ENCODE results near the gene GDF2. TPM values are rescaled to one million over a fixed set of nuclear protein-coding genes. Genes with fewer than 3 reads are reported as not detected.

GDF2 gene
- total RNA-seq = under 1 TPM; 0.19 to 0.39 TPM
- polyA plus RNA-seq (ENCODE audit: insufficient read depth, low read depth, low replicate concordance) = not detected
- long read RNA-seq, donor 1 = 0 reads
- long read RNA-seq, donor 2 = 0 reads

DNA sequence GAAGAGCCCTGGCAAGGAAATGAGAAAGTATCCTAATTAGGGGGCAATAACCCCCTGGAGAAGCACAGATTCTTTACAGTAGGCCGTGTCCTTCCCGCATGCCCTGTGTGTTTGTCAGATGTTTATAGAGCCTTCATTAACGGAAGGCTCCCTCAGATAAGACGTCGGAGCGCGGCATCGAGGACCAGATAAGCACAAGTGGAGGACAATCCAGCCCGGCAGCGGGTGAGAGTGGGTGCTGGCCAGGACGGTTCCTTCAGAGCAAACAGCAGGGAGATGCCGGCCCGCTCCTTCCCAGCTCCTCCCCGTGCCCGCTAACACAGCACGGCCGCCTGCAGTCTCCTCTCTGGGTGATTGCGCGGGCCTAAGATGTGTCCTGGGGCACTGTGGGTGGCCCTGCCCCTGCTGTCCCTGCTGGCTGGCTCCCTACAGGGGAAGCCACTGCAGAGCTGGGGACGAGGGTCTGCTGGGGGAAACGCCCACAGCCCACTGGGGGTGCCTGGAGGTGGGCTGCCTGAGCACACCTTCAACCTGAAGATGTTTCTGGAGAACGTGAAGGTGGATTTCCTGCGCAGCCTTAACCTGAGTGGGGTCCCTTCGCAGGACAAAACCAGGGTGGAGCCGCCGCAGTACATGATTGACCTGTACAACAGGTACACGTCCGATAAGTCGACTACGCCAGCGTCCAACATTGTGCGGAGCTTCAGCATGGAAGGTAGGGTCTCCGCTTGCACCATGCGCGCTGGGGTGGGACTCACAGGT, at the start of gene GDF2:
GDF2 (plus strand) TSS at position 155 of the 762 bp plus-strand sequence; CDS start at position 370, 215 bp downstream.
- Histone ChIP-seq H3K27me3 (no peaks in the 10 kb centered on the region), H3K27ac (no peak within 1 kb of the TSS), H3K36me3 (ENCODE audit: low read depth, missing control alignments) (no peaks in the 10 kb centered on the region), H3K4me1 (no peaks in the 10 kb centered on the region), H3K9me3 (no peaks in the 10 kb centered on the region), H3K4me3 (no peak within 1 kb of the TSS)
- TF ChIP-seq CTCF (IDR thresholded peaks at IDR 0.05) (no peak), POLR2A (IDR thresholded peaks at IDR 0.05) (no peak)
- WGBS, 2 donors = 53 to 63% methylated on average over 32 to 35 of the region's 35 CpGs
- intact Hi-C loops (cut with DNase I; ENCODE audit: low total_unique reads) = no loop called here
- no peak for DNase-seq

GRCh38 chr10:47276071-47276470, 46.2 kb upstream of the GDF2 start:
- no peak for DNase-seq
- intact Hi-C loops (cut with DNase I; ENCODE audit: low total_unique reads) = no loop called here
- Histone ChIP-seq H3K27me3 (no peaks in the 10 kb centered on the region), H3K4me3 (no peak overlapping the region), H3K27ac (no peak overlapping the region), H3K9me3 (no peaks in the 10 kb centered on the region), H3K4me1 (no peaks in the 10 kb centered on the region), H3K36me3 (ENCODE audit: low read depth, missing control alignments) (no peaks in the 10 kb centered on the region)
- 84 to 93% methylated on average over 2 of the region's 2 CpGs for WGBS, 2 donors
- TF ChIP-seq CTCF (IDR thresholded peaks at IDR 0.05) (no peak), POLR2A (IDR thresholded peaks at IDR 0.05) (no peak)

GRCh38 chr10:47276576-47277351, 45.5 kb upstream of the GDF2 start:
- Histone ChIP-seq H3K36me3 (ENCODE audit: low read depth, missing control alignments) (no peaks in the 10 kb centered on the region), H3K27me3 (no peaks in the 10 kb centered on the region), H3K9me3 (no peaks in the 10 kb centered on the region), H3K4me1 (no peaks in the 10 kb centered on the region), H3K4me3 (no peak overlapping the region), H3K27ac (no peak overlapping the region)
- TF ChIP-seq CTCF (IDR thresholded peaks at IDR 0.05) = no peak
- no peak for TF ChIP-seq POLR2A (IDR thresholded peaks at IDR 0.05)
- WGBS, 2 donors = 80 to 91% methylated on average over 10 to 11 of the region's 11 CpGs
- intact Hi-C loops (cut with DNase I; ENCODE audit: low total_unique reads) = no loop called here
- DNase-seq = no peak

- TF ChIP-seq POLR2A (IDR thresholded peaks at IDR 0.05) = no peak
- TF ChIP-seq CTCF (IDR thresholded peaks at IDR 0.05) = no peak
- 42 to 74% methylated on average over 4 to 7 of the region's 7 CpGs for WGBS, 2 donors
- intact Hi-C loops (cut with DNase I; ENCODE audit: low total_unique reads) = no loop called here
These were observed 44.7 kb upstream of the GDF2 start for GRCh38 chr10:47277352-47278151.

More at GRCh38 chr10:47277352-47278151, 44.7 kb upstream of the GDF2 start:
- no peak for DNase-seq
- Histone ChIP-seq H3K36me3 (ENCODE audit: low read depth, missing control alignments) (no peaks in the 10 kb centered on the region), H3K27me3 (no peaks in the 10 kb centered on the region), H3K9me3 (no peaks in the 10 kb centered on the region), H3K27ac (no peak overlapping the region), H3K4me1 (no peaks in the 10 kb centered on the region), H3K4me3 (no peak overlapping the region)

All from testis (tissue), 5 donors.